H9 (cell line): Measurements from ENCODE around the gene RAB3B. TPM values are rescaled to one million over a fixed set of nuclear protein-coding genes. Genes with fewer than 3 reads are reported as not detected.

Experiments
- DNase-seq: peaks from one replicate; pipeline ENCODE4 v3.0.0-alpha.2; 2017
- H2AFZ ChIP-seq: one replicate; pipeline ENCODE4 v1.6.1; 2013; ENCODE audit warnings: mild to moderate bottlenecking, low read length, control low read depth, moderate library complexity
- H2AK5ac ChIP-seq: 2 replicates; pipeline ENCODE4 v1.6.1; 2013; ENCODE audit warnings: low read length, control low read depth, mixed read lengths; ENCODE audit not compliant: insufficient read length
- H2BK120ac ChIP-seq: one replicate; pipeline ENCODE4 v1.6.1; 2013; ENCODE audit warnings: low read depth, mild to moderate bottlenecking, low read length, control low read depth, inconsistent platforms; ENCODE audit not compliant: poor library complexity, severe bottlenecking
- H2BK12ac ChIP-seq: 2 replicates; pipeline ENCODE4 v1.6.1; 2013; ENCODE audit warnings: low read length, control low read depth, mixed read lengths, low read depth; ENCODE audit not compliant: insufficient read length
- H2BK15ac ChIP-seq: 2 replicates; pipeline ENCODE4 v1.6.1; 2013; ENCODE audit warnings: low read depth, low read length, control low read depth
- H2BK20ac ChIP-seq: one replicate; pipeline ENCODE4 v1.6.1; 2013; ENCODE audit warnings: low read depth, mild to moderate bottlenecking, low read length, control low read depth, inconsistent platforms; ENCODE audit not compliant: poor library complexity, severe bottlenecking
- H2BK5ac ChIP-seq: 2 replicates; pipeline ENCODE4 v1.6.1; 2013; ENCODE audit warnings: low read length, control low read depth, mixed read lengths; ENCODE audit not compliant: insufficient read length
- H3K14ac ChIP-seq: 2 replicates; pipeline ENCODE4 v1.6.1; 2013; ENCODE audit warnings: low read length, control low read depth; ENCODE audit not compliant: insufficient read depth
- H3K18ac ChIP-seq: 2 replicates; pipeline ENCODE4 v1.6.1; 2013; ENCODE audit warnings: low read depth, mild to moderate bottlenecking, mixed read lengths, low read length, control low read depth; ENCODE audit not compliant: insufficient read length
- H3K23ac ChIP-seq: 2 replicates; pipeline ENCODE4 v1.6.1; 2013; ENCODE audit warnings: low read length, control low read depth, mixed read lengths, low read depth; ENCODE audit not compliant: insufficient read length
- H3K23me2 ChIP-seq: 2 replicates; pipeline ENCODE4 v1.6.1; 2013; ENCODE audit warnings: low read depth, mild to moderate bottlenecking, mixed read lengths, low read length, control low read depth; ENCODE audit not compliant: insufficient read length, poor library complexity, severe bottlenecking
- H3K27ac ChIP-seq: 2 replicates; pipeline ENCODE4 v1.5.1; 2013; ENCODE audit warnings: low read length, control low read depth, mixed read lengths, low read depth; ENCODE audit not compliant: insufficient read length
- H3K27me3 ChIP-seq: 2 replicates; pipeline ENCODE4 v1.6.1; 2013; ENCODE audit warnings: low read length, control low read depth, inconsistent platforms; ENCODE audit not compliant: insufficient read depth
- H3K4ac ChIP-seq: 2 replicates; pipeline ENCODE4 v1.6.1; 2013; ENCODE audit warnings: low read depth, mild to moderate bottlenecking, control low read depth, inconsistent platforms, low read length, moderate library complexity
- H3K4me1 ChIP-seq: 2 replicates; pipeline ENCODE4 v1.6.1; 2013; ENCODE audit warnings: low read length, control low read depth, inconsistent platforms; ENCODE audit not compliant: insufficient read depth
- H3K4me2 ChIP-seq: 2 replicates; pipeline ENCODE4 v1.6.1; 2013; ENCODE audit warnings: low read length, control low read depth, mixed read lengths; ENCODE audit not compliant: insufficient read length, insufficient read depth
- H3K56ac ChIP-seq: 2 replicates; pipeline ENCODE4 v1.6.1; 2013; ENCODE audit warnings: low read depth, mild to moderate bottlenecking, mixed read lengths, low read length, control low read depth; ENCODE audit not compliant: insufficient read length
- H3K79me1 ChIP-seq: 2 replicates; pipeline ENCODE4 v1.6.1; 2013; ENCODE audit warnings: low read depth, mild to moderate bottlenecking, moderate library complexity, low read length, control low read depth, inconsistent platforms; ENCODE audit not compliant: insufficient read depth, poor library complexity, severe bottlenecking
- H3K79me2 ChIP-seq: 2 replicates; pipeline ENCODE4 v1.6.1; 2013; ENCODE audit warnings: low read length, control low read depth, inconsistent platforms; ENCODE audit not compliant: insufficient read depth
- H3K9ac ChIP-seq: 2 replicates; pipeline ENCODE4 v1.6.1; 2013; ENCODE audit warnings: low read length, control low read depth, mixed read lengths; ENCODE audit not compliant: insufficient read length; ENCODE audit errors: extremely low read depth
- H3K9me3 ChIP-seq: one replicate; pipeline ENCODE4 v1.6.1; 2013; ENCODE audit warnings: low read depth, low read length, inconsistent platforms; ENCODE audit not compliant: control insufficient read depth
- H3T11ph ChIP-seq: one replicate; pipeline ENCODE4 v1.6.1; 2013; ENCODE audit warnings: mild to moderate bottlenecking, low read length, control low read depth, inconsistent platforms
- H4K20me1 ChIP-seq: one replicate; pipeline ENCODE4 v1.6.1; 2013; ENCODE audit not compliant: control insufficient read depth, insufficient read length, insufficient read depth
- H4K5ac ChIP-seq: 2 replicates; pipeline ENCODE4 v1.6.1; 2013; ENCODE audit warnings: low read depth, mild to moderate bottlenecking, mixed read lengths, low read length, control low read depth; ENCODE audit not compliant: insufficient read length
- H4K8ac ChIP-seq: replicated peaks from 2 replicates; pipeline ENCODE4 v1.6.1; 2013; ENCODE audit warnings: low read length, control low read depth, mixed read lengths, low read depth; ENCODE audit not compliant: insufficient read length
- H4K91ac ChIP-seq: 2 replicates; pipeline ENCODE4 v1.6.1; 2013; ENCODE audit warnings: low read depth, mild to moderate bottlenecking, moderate library complexity, mixed read lengths, low read length, control low read depth; ENCODE audit not compliant: insufficient read length
- H3K27ac Mint-ChIP-seq, 3 experiments: 2 replicates in 2 of 3; 3 replicates in 1 of 3; pipeline ENCODE4 v1.8.0; 2020 to 2021; ENCODE audit warnings: mixed read lengths in 3 of 3, mild to moderate bottlenecking in 1 of 3, moderate library complexity in 1 of 3
- H3K27me3 Mint-ChIP-seq: 2 replicates; pipeline ENCODE4 v1.8.0; 2021; ENCODE audit warnings: low read depth, mild to moderate bottlenecking, moderate library complexity, mixed read lengths
- H3K36me3 Mint-ChIP-seq, 3 experiments: 2 replicates in 2 of 3; 3 replicates in 1 of 3; pipeline ENCODE4 v1.8.0; 2020 to 2021; ENCODE audit warnings: low read depth in 3 of 3, mixed read lengths in 3 of 3; ENCODE audit not compliant: insufficient read depth in 1 of 3
- H3K4me1 Mint-ChIP-seq, 2 experiments: 2 replicates each; pipeline ENCODE4 v1.8.0; 2020; ENCODE audit warnings: mixed read lengths in 2 of 2
- H3K4me3 Mint-ChIP-seq, 2 experiments: 2 replicates in 1 of 2; 3 replicates in 1 of 2; pipeline ENCODE4 v1.8.0; 2020 to 2021; ENCODE audit warnings: mild to moderate bottlenecking in 2 of 2, mixed read lengths in 2 of 2, moderate library complexity in 1 of 2
- H3K9me3 Mint-ChIP-seq, 2 experiments: 2 replicates in 1 of 2; 3 replicates in 1 of 2; pipeline ENCODE4 v1.8.0; 2020; ENCODE audit warnings: mild to moderate bottlenecking in 2 of 2, mixed read lengths in 2 of 2, moderate library complexity in 1 of 2
- CTCF ChIP-seq: fragments of 200-600 bp; sonication (generic); conservative IDR thresholded peaks from 3 replicates; pipeline ENCODE4 v1.8.0; 2021; ENCODE audit warnings: antibody characterized with exemption, mild to moderate bottlenecking
- WGBS: extraction: QIAGEN DNeasy Blood & Tissue Kit; methylation state at CpG from one replicate; pipeline ENCODE4 v1.1.7; 2013; ENCODE audit warnings: missing lambda C conversion rate, low lambda C conversion rate, mixed read lengths; ENCODE audit not compliant: insufficient read length; ENCODE audit errors: extremely low coverage; 5-methylcytosine and 5-hydroxymethylcytosine counted together
- total RNA-seq: library from RNA; stranded (reverse); gene quantifications from 2 replicates; pipeline ENCODE4 v1.2.1, GENCODE V29; 2021

RAB3B gene
- total RNA-seq, 1 experiment from 2014 or later, result 30.6 TPM

- Histone ChIP-seq H3K4me2 (no peak overlapping the region), H3K27me3 (no peaks in the 10 kb centered on the region), H2BK15ac (no peak overlapping the region), H3K23ac (no peak overlapping the region), H3K79me1 (no peaks in the 10 kb centered on the region), H4K91ac (no peak overlapping the region), H2BK5ac (no peak overlapping the region), H2BK20ac (no peak overlapping the region), H2BK12ac (no peak overlapping the region), H2AFZ (no peak overlapping the region), H2BK120ac (no peak overlapping the region), H3K9ac (no peak overlapping the region), H3K23me2 (no peaks in the 10 kb centered on the region), H3K27ac (no peak overlapping the region), H3K4ac (no peak overlapping the region), H3K18ac (no peak overlapping the region), H3K14ac (no peak overlapping the region), H3K4me1 (no peaks in the 10 kb centered on the region), H2AK5ac (no peak overlapping the region), H4K20me1 (no peaks in the 10 kb centered on the region), H3K56ac (no peak overlapping the region), H4K8ac (no peak overlapping the region), H3T11ph (no peak overlapping the region), H4K5ac (no peak overlapping the region), H3K79me2 (no peaks in the 10 kb centered on the region), H3K9me3 (no peaks in the 10 kb centered on the region)
- Mint-ChIP-seq H3K9me3 (peaks cover 9 to 12% of the 10 kb centered on the region in 2 experiments), H3K27ac (peak overlapping the region in 2 of 3 experiments; percentile 2 to 33; a peak in 1 of 7 replicates), H3K4me1 (peaks cover 2 to 5% of the 10 kb centered on the region in 2 experiments; a peak in 3 of 4 replicates), H3K36me3 (peaks cover 35 to 46% (median 42%) of the 10 kb centered on the region in 3 experiments), H3K27me3 (no peaks in the 10 kb centered on the region), H3K4me3 (no peak overlapping the region)
- TF ChIP-seq CTCF, result no peak
- DNase-seq, result no peak
- WGBS, result no CpG with 5 or more reads among the region's 2 CpGs
Observed at GRCh38 chr1:51942281-51942680, 48.2 kb downstream of the RAB3B start.
